Suprapubic skin (tissue), 4 donors: ENCODE results near the gene APOB. TPM values are rescaled to one million over a fixed set of nuclear protein-coding genes. Genes with fewer than 3 reads are reported as not detected.

Source experiments
- DNase-seq, 2 donors: peaks; one replicate each; pipeline ENCODE4 v3.0.0-alpha.2; 2019; ENCODE audit warnings: low spot score in 2 of 2
- H3K27ac ChIP-seq: fragments of 200-600 bp; sonication (generic); one replicate; pipeline ENCODE4 v1.5.1; 2019
- H3K27me3 ChIP-seq: fragments of 200-600 bp; sonication (generic); one replicate; pipeline ENCODE4 v1.5.1; 2019
- H3K36me3 ChIP-seq: fragments of 200-600 bp; sonication (generic); one replicate; pipeline ENCODE4 v1.5.1; 2019
- H3K4me1 ChIP-seq: fragments of 200-600 bp; sonication (generic); one replicate; pipeline ENCODE4 v1.5.1; 2019
- H3K4me3 ChIP-seq: fragments of 200-600 bp; sonication (generic); one replicate; pipeline ENCODE4 v1.5.1; 2019; ENCODE audit warnings: mild to moderate bottlenecking
- H3K9me3 ChIP-seq: fragments of 200-600 bp; sonication (generic); one replicate; pipeline ENCODE4 v1.5.1; 2019
- EP300 ChIP-seq: sonication (generic); formaldehyde crosslinking; IDR thresholded peaks from one replicate; pipeline ENCODE4 v1.6.1; 2017; ENCODE audit warnings: antibody characterized with exemption
- POLR2A ChIP-seq, 2 donors: fragments of 450-650 bp; IDR thresholded peaks; one replicate each; pipeline ENCODE4 v1.6.1; 2017; ENCODE audit warnings: antibody characterized with exemption in 2 of 2, mild to moderate bottlenecking in 2 of 2, moderate library complexity in 2 of 2
- POLR2AphosphoS5 ChIP-seq, 3 donors: sonication (generic); formaldehyde crosslinking; IDR thresholded peaks; one replicate each; pipeline ENCODE4 v1.6.1; 2017; ENCODE audit warnings: antibody characterized with exemption in 3 of 3
- WGBS: methylation state at CpG from one replicate; pipeline ENCODE4 v1.1.5; 2018; 5-methylcytosine and 5-hydroxymethylcytosine counted together
- total RNA-seq, 4 donors: library from RNA; depleted of rRNA; stranded (reverse); fragments of >200 nt; gene quantifications; one replicate each; pipeline ENCODE4 v1.1.0, GENCODE V29; 2016
- TF ChIP-seq, protein P1 (sequence below), 2 donors: fragments of 200-600 bp in 1 of 2; fragments of 450-650 bp in 1 of 2; sonication (generic) in 1 of 2; IDR thresholded peaks; one replicate each; pipeline ENCODE4 v1.5.1; 2016 to 2019; ENCODE audit warnings: antibody characterized with exemption in 2 of 2, mild to moderate bottlenecking in 1 of 2, moderate library complexity in 1 of 2

APOB gene
- total RNA-seq, 4 donors from 2014 or later = 0.55 to 5.6 (median 3.4) TPM

DNA sequence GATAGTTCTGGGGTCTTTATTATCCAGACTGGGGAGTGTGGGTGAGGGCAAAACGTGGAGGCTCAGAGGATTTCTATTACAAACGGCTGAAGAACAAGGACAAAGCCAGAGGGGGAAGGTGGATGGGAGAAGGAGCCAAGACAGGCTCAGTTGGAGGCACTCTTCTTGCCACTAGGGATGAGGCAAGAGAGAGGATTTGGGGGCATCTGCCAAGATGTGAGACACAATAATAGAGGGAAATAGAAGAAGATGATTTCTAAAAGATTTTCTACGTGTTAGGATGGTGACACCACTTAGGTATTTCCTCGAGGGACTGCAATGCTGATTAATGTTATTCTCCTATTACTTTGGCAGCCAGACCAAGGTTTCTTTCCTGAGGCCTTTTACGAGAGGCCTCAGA lies 71.8 kb downstream of the APOB start:
- WGBS = 33% methylated on average over 5 of the region's 5 CpGs
- Histone ChIP-seq H3K4me1 (peaks cover 14% of the 10 kb centered on the region), H3K9me3 (no peaks in the 10 kb centered on the region), H3K36me3 (no peaks in the 10 kb centered on the region), H3K27me3 (no peaks in the 10 kb centered on the region), H3K4me3 (no peak overlapping the region), H3K27ac (no peak overlapping the region)
- DNase-seq = no peak
- TF ChIP-seq EP300 (no peak), POLR2A (IDR thresholded peaks at IDR 0.05) (no peak), POLR2AphosphoS5 (IDR thresholded peaks at IDR 0.05) (no peak)
- TF ChIP-seq, protein P1, sequence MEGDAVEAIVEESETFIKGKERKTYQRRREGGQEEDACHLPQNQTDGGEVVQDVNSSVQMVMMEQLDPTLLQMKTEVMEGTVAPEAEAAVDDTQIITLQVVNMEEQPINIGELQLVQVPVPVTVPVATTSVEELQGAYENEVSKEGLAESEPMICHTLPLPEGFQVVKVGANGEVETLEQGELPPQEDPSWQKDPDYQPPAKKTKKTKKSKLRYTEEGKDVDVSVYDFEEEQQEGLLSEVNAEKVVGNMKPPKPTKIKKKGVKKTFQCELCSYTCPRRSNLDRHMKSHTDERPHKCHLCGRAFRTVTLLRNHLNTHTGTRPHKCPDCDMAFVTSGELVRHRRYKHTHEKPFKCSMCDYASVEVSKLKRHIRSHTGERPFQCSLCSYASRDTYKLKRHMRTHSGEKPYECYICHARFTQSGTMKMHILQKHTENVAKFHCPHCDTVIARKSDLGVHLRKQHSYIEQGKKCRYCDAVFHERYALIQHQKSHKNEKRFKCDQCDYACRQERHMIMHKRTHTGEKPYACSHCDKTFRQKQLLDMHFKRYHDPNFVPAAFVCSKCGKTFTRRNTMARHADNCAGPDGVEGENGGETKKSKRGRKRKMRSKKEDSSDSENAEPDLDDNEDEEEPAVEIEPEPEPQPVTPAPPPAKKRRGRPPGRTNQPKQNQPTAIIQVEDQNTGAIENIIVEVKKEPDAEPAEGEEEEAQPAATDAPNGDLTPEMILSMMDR (IDR thresholded peaks at IDR 0.05) = no peak

DNA sequence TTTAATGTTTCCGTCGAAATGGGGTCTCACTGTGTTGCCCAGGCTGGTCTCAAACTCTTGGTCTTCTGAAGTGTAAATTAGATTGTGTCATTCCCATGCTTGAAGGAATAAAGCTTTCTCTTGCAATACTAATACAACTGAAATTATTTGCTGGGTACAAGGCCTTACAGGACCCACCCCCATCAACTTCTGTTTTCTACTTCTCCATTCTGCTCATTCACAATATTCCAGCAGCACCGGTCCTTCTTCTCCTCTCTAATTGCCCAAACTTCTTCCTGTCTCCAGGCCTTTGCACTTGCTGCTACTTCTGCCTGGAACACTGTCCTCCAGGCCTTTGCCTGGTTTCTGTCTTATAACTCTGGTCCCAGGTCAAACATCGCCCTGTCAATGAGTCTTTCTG lies 73.8 kb downstream of the APOB start:
- Histone ChIP-seq H3K27ac (no peak overlapping the region), H3K27me3 (peaks cover 8% of the 10 kb centered on the region), H3K4me3 (no peak overlapping the region), H3K9me3 (no peaks in the 10 kb centered on the region), H3K4me1 (no peaks in the 10 kb centered on the region), H3K36me3 (no peaks in the 10 kb centered on the region)
- TF ChIP-seq, protein P1 (IDR thresholded peaks at IDR 0.05) = no peak
- no peak for TF ChIP-seq EP300
- TF ChIP-seq POLR2AphosphoS5 (IDR thresholded peaks at IDR 0.05) = no peak
- no peak for TF ChIP-seq POLR2A (IDR thresholded peaks at IDR 0.05)
- 89% methylated on average over 4 of the region's 4 CpGs for WGBS
- DNase-seq = peak in 1 of 2 donors; percentile 9

DNA sequence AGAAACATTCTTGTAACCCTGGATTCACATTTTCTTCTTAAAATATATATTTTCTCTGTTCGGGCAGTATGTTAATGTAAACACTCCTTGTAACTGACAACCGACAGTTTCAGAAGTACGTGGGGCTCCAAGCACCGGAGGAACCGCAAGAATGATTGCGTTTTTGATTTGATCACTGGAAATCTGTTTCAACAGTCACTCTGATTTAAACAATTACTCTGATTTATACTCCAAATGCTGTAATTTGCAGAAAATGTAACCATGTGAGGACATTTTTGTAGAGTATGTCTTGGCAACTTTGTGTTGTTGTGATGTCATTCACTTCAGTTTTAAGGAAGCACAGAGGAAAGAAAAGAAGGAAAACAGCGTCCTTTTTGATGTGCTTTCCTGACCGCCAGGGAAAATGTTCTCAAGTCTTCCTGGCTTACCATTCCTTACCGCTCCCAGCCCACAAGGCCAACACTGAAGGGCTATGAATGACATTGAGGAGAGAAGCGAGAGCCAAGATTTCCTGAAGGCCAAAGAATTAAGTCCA lies 77.7 kb downstream of the APOB start:
- TF ChIP-seq POLR2AphosphoS5 (IDR thresholded peaks at IDR 0.05) (no peak), EP300 (no peak), POLR2A (IDR thresholded peaks at IDR 0.05) (no peak)
- TF ChIP-seq, protein P1 (IDR thresholded peaks at IDR 0.05) = no peak

DNA sequence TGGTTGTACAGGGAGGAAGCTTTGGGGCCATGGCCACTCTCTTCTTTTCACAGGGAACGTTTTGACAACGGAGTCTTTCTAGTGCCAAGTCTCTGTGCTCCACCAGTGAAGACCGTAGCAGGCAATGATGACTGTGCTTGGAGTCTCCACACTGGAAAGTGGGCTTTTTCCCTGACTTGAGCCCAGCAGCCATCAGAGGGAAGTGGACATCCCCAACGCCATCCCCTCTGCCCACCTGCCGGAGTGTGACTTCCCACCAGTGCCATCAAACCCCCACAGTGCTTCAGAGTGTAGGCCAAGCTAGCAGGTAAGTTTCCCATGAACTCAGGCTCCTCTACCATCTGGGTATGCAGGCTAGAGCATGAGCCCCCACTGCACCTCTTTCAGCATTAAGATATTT lies 78.7 kb downstream of the APOB start:
- WGBS = 97% methylated on average over 5 of the region's 5 CpGs
- H3K36me3 ChIP-seq = no peaks in the 10 kb centered on the region

More for the DNA sequence above, 77.7 kb downstream of the APOB start:
- no peaks in the 10 kb centered on the region for H3K9me3 ChIP-seq
- peak in 1 of 2 donors; percentile 35 for DNase-seq
- H3K4me1 ChIP-seq = no peaks in the 10 kb centered on the region
- 52% methylated on average over 10 of the region's 10 CpGs for WGBS
- H3K36me3 ChIP-seq = no peaks in the 10 kb centered on the region
- H3K4me3 ChIP-seq = no peak overlapping the region
- no peak overlapping the region for H3K27ac ChIP-seq
- peaks cover 17% of the 10 kb centered on the region for H3K27me3 ChIP-seq

DNA sequence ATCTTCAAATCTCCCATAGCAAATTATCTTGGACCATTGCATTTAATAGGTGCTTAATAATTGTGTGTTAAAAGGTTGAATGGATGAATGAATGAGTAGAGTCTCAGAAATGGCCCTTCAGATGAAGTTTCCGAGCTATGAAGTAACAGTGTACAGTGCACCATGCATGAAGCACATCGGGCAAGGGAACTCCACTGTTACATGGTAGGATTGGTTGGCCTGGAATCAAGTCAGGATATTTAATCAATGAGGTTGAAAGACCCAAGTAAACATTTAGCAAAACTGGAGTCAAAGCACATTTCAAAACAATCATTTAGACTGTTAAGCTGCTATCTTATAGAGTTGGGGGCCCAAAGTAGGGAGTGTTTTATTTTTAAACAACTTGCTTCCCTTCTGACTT lies 80.0 kb downstream of the APOB start:
- no peaks in the 10 kb centered on the region for H3K36me3 ChIP-seq
- no peak overlapping the region for H3K4me3 ChIP-seq
- no peak overlapping the region for H3K27ac ChIP-seq
- H3K9me3 ChIP-seq = no peaks in the 10 kb centered on the region
- DNase-seq = no peak
- no peak for TF ChIP-seq POLR2A (IDR thresholded peaks at IDR 0.05)
- no peak for TF ChIP-seq EP300
- TF ChIP-seq POLR2AphosphoS5 (IDR thresholded peaks at IDR 0.05) = no peak
- TF ChIP-seq, protein P1 (IDR thresholded peaks at IDR 0.05) = no peak
- no peaks in the 10 kb centered on the region for H3K4me1 ChIP-seq
- H3K27me3 ChIP-seq = peaks cover 34% of the 10 kb centered on the region
- 87% methylated on average over 2 of the region's 2 CpGs for WGBS

More for the DNA sequence above, 78.7 kb downstream of the APOB start:
- Histone ChIP-seq H3K27me3 (peaks cover 25% of the 10 kb centered on the region), H3K4me3 (no peak overlapping the region), H3K9me3 (no peaks in the 10 kb centered on the region), H3K27ac (no peak overlapping the region), H3K4me1 (no peaks in the 10 kb centered on the region)
- DNase-seq = peak in 1 of 2 donors; percentile 38
- TF ChIP-seq EP300 (no peak), POLR2AphosphoS5 (IDR thresholded peaks at IDR 0.05) (no peak), POLR2A (IDR thresholded peaks at IDR 0.05) (no peak)
- TF ChIP-seq, protein P1 (IDR thresholded peaks at IDR 0.05) = no peak
